ENCODE measurements around the gene COG6. TPM values are rescaled to one million over a fixed set of nuclear protein-coding genes. Genes with fewer than 3 reads are reported as not detected.

The COG6 gene
- polyA plus RNA-seq, 1 of the 3 experiments (the other 2 are of a cell fraction), result 13.1 TPM

DNA sequence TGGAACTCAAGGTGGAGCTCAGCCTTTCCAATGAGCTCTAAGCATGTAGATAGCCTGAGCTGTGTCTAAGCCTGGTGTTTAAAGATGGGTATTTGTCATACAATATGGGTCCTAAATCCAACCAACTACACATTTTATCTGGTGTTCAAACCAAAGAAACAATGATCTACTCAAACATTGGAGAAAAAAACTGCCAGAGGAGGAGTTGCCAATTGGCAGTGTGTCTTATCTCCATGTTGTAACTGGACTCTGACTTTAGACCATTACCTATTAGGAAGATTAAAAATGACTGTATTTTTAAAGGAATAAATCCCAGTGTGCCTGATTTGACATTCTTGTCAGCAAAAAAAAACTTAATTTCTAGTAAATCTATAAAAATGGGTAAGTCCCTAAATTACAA is 96.3 kb downstream of the COG6 start (continued):
- TF ChIP-seq, protein P1, sequence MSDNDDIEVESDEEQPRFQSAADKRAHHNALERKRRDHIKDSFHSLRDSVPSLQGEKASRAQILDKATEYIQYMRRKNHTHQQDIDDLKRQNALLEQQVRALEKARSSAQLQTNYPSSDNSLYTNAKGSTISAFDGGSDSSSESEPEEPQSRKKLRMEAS (IDR thresholded peaks at IDR 0.05; ENCODE audit: low read depth), result no peak
- no peak for TF ChIP-seq RAD21 (IDR thresholded peaks at IDR 0.05; ENCODE audit: low read length)
- TF ChIP-seq, protein P2, sequence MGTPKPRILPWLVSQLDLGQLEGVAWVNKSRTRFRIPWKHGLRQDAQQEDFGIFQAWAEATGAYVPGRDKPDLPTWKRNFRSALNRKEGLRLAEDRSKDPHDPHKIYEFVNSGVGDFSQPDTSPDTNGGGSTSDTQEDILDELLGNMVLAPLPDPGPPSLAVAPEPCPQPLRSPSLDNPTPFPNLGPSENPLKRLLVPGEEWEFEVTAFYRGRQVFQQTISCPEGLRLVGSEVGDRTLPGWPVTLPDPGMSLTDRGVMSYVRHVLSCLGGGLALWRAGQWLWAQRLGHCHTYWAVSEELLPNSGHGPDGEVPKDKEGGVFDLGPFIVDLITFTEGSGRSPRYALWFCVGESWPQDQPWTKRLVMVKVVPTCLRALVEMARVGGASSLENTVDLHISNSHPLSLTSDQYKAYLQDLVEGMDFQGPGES (IDR thresholded peaks at IDR 0.05; ENCODE audit: low read depth, low read length), result no peak
- TF ChIP-seq GABPA (IDR thresholded peaks at IDR 0.05; ENCODE audit: low read depth), result no peak
- TF ChIP-seq TAF1 (IDR thresholded peaks at IDR 0.05; ENCODE audit: borderline replicate concordance, low read depth, low read length), result no peak
- no peak for TF ChIP-seq SIN3A (IDR thresholded peaks at IDR 0.05; ENCODE audit: borderline replicate concordance, low read depth, low read length)
- no peak for TF ChIP-seq SMC3 (IDR thresholded peaks at IDR 0.05; ENCODE audit: low read depth, low read length)

DNA sequence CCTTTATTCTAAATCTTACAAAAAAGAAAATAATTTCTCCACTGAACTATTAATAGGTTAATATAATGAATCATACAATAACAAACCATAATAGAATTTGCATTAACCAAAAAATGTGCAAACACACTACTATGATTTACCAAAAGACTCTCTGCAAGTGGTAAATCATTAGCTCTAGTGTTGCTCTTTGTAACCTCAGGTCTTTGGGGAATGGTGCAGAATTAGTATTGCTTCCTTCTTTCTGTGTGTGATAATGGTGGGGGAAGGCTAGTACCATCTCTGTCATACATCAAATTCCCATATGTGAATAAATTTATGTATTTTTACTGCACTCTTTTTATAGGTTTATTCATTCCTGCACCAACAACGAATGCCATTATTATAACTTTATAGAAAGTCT is 105.1 kb downstream of the COG6 start:
- Histone ChIP-seq H3K9me3 (no peaks in the 10 kb centered on the region; the same call in 1 of the 2 replicates), H3K36me3 (replicated peaks in 1 of 2; ENCODE audit: control insufficient read depth in 1 of 2, insufficient read depth in 2 of 2, low read length in 1 of 2) (peaks cover 0 to 6% of the 10 kb centered on the region in 2 experiments), H4K20me1 (ENCODE audit: insufficient read depth) (no peaks in the 10 kb centered on the region), H3F3A (replicated peaks; ENCODE audit: insufficient read depth) (no peaks in the 10 kb centered on the region), H3K27ac (ENCODE audit: low read depth in 2 of 2, low read length in 1 of 2) (no peak overlapping the region), H3K79me2 (ENCODE audit: insufficient read depth) (no peaks in the 10 kb centered on the region), H3K9me2 (no peaks in the 10 kb centered on the region; the same call in 1 of the 2 replicates), H2AFZ (ENCODE audit: low read depth) (no peak overlapping the region), H3K4me1 (ENCODE audit: control insufficient read depth in 1 of 2, insufficient read depth in 2 of 2, low read depth in 1 of 2, low read length in 1 of 2) (peaks cover 0 to 4% of the 10 kb centered on the region in 2 experiments; a peak in 2 of 4 replicates), H3K4me3 (ENCODE audit: low read depth in 2 of 2, low read length in 1 of 2) (no peak overlapping the region), H3K9ac (no peak overlapping the region), H3K27me3 (ENCODE audit: insufficient read depth) (no peaks in the 10 kb centered on the region), H3K4me2 (no peak overlapping the region)
- POLR2A ChIA-PET, result no interaction called here
- 64% methylated on average over 1 of the region's 1 CpG for WGBS (ENCODE audit: low lambda C conversion rate)
- CTCF ChIA-PET, result interaction anchor here (1.1 kb wide), 1 partner anchor 1017 kb away, joined by 3 read pairs; no protein-coding TSS in a partner anchor
- TF ChIP-seq NRF1 (IDR thresholded peaks at IDR 0.05; ENCODE audit: low read depth, low read length) (no peak), POLR2AphosphoS5 (IDR thresholded peaks at IDR 0.05; ENCODE audit: low read depth, low read length) (no peak), CHD2 (IDR thresholded peaks at IDR 0.05; ENCODE audit: low read length, partially characterized antibody) (no peak), TAF1 (IDR thresholded peaks at IDR 0.05; ENCODE audit: borderline replicate concordance, low read depth, low read length) (no peak), RCOR1 (IDR thresholded peaks at IDR 0.05; ENCODE audit: low read length) (no peak), GATA2 (CRISPR knock-in tag; IDR thresholded peaks at IDR 0.05) (no peak), RAD21 (IDR thresholded peaks at IDR 0.05; ENCODE audit: low read length) (no peak), EP300 (IDR thresholded peaks at IDR 0.05; ENCODE audit: borderline replicate concordance in 1 of 2, low read depth in 1 of 2, low read length in 1 of 2) (no peak)
- TF ChIP-seq, protein P3, sequence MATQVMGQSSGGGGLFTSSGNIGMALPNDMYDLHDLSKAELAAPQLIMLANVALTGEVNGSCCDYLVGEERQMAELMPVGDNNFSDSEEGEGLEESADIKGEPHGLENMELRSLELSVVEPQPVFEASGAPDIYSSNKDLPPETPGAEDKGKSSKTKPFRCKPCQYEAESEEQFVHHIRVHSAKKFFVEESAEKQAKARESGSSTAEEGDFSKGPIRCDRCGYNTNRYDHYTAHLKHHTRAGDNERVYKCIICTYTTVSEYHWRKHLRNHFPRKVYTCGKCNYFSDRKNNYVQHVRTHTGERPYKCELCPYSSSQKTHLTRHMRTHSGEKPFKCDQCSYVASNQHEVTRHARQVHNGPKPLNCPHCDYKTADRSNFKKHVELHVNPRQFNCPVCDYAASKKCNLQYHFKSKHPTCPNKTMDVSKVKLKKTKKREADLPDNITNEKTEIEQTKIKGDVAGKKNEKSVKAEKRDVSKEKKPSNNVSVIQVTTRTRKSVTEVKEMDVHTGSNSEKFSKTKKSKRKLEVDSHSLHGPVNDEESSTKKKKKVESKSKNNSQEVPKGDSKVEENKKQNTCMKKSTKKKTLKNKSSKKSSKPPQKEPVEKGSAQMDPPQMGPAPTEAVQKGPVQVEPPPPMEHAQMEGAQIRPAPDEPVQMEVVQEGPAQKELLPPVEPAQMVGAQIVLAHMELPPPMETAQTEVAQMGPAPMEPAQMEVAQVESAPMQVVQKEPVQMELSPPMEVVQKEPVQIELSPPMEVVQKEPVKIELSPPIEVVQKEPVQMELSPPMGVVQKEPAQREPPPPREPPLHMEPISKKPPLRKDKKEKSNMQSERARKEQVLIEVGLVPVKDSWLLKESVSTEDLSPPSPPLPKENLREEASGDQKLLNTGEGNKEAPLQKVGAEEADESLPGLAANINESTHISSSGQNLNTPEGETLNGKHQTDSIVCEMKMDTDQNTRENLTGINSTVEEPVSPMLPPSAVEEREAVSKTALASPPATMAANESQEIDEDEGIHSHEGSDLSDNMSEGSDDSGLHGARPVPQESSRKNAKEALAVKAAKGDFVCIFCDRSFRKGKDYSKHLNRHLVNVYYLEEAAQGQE (IDR thresholded peaks at IDR 0.05; ENCODE audit: low read depth, low read length), result no peak
- TF ChIP-seq, protein P4, sequence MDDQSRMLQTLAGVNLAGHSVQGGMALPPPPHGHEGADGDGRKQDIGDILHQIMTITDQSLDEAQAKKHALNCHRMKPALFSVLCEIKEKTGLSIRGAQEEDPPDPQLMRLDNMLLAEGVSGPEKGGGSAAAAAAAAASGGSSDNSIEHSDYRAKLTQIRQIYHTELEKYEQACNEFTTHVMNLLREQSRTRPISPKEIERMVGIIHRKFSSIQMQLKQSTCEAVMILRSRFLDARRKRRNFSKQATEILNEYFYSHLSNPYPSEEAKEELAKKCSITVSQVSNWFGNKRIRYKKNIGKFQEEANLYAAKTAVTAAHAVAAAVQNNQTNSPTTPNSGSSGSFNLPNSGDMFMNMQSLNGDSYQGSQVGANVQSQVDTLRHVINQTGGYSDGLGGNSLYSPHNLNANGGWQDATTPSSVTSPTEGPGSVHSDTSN (IDR thresholded peaks at IDR 0.05), result no peak
- DNase-seq, result no peak
